GM12865 (cell line): ENCODE results near the gene GTPBP1.

Experiments
- DNase-seq: peaks from one replicate; pipeline ENCODE4 v3.0.0; 2010; ENCODE audit warnings: low read depth
- H3K4me3 ChIP-seq: 2 replicates; pipeline ENCODE4 v1.5.1; 2011; ENCODE audit warnings: mild to moderate bottlenecking, low read depth, low read length, control low read depth
- TF ChIP-seq, protein P1 (sequence below): IDR thresholded peaks from 2 replicates; pipeline ENCODE4 v1.5.1; 2011; ENCODE audit warnings: low read length, control low read depth, low read depth, inconsistent platforms; ENCODE audit not compliant: insufficient read depth; ENCODE audit errors: missing control alignments

GTPBP1 gene

DNA sequence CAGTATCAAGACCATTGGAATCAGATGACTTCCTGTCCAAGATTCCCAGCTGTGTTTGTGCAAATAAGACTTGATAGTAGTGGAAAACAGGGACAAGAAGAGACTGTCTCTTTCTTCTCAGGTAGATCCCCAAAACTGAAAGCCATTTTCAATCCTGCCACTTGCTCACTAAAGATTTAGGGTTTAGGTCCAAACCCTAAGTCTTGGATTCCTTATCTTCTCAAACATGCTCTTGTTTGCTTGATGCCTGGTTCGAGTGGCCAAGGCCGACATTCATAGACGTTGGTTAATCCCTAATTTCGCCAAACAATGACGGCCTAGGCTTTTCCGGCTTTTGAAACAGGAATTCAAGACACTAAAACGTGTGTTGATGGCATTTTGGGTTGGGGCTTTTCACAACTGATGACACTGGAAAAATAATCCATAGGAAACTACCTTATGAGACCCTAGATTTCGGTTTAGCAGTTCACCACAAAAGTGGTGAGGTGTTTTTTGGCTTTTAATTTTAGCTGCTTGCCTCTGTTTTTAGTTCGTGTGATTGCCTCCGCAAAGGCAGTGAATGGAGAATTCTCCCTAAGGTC, 1.0 kb upstream of the GTPBP1 start:
- DNase-seq, result no peak

DNA sequence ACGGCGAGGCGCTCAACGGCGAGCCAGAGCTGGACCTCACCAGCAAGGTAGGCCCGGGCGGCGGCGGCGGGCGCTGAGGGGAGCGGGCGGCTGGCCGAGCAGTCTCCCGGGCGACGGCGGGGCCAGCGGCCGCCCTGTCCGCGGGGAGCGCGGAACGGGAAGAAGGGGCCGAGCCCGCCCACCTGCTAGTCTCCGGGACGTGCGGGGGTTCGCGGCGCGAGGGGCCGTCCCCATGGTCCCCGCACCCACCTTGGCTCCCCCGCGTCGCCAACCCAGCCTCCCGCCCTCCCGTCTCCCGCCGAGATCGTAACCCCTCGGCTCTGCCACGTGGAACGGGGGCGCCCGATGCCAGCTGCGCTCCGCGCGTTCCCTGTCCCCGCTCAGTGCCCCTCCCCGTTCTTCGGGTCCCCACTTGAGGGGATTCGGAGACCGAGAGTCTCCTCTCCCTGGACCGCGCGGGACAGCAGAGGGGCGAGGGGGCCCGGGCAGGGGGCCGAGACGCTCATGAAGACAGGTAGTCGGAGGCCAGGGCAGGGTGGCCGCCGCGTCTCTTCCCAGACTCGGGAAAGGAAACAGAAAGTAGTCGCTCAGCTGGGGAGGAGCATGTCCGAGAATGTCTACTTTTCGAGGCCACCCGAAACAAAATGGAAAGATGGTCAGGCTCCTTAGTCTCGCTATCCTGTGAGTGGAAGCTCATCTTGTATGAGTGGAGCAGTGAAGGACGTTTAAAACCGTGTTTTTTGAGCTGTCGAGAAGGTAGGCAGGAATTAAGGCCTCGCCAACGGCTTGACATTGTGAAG, 557 bp downstream of the GTPBP1 start:
- DNase-seq, result peak; percentile 49
- H3K4me3 ChIP-seq, result peak overlapping the region; percentile 79
- TF ChIP-seq, protein P1, sequence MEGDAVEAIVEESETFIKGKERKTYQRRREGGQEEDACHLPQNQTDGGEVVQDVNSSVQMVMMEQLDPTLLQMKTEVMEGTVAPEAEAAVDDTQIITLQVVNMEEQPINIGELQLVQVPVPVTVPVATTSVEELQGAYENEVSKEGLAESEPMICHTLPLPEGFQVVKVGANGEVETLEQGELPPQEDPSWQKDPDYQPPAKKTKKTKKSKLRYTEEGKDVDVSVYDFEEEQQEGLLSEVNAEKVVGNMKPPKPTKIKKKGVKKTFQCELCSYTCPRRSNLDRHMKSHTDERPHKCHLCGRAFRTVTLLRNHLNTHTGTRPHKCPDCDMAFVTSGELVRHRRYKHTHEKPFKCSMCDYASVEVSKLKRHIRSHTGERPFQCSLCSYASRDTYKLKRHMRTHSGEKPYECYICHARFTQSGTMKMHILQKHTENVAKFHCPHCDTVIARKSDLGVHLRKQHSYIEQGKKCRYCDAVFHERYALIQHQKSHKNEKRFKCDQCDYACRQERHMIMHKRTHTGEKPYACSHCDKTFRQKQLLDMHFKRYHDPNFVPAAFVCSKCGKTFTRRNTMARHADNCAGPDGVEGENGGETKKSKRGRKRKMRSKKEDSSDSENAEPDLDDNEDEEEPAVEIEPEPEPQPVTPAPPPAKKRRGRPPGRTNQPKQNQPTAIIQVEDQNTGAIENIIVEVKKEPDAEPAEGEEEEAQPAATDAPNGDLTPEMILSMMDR, result no peak

More for the DNA sequence above, 1.0 kb upstream of the GTPBP1 start:
- peak overlapping the region; percentile 55 for H3K4me3 ChIP-seq
- TF ChIP-seq, protein P1, result no peak

DNA sequence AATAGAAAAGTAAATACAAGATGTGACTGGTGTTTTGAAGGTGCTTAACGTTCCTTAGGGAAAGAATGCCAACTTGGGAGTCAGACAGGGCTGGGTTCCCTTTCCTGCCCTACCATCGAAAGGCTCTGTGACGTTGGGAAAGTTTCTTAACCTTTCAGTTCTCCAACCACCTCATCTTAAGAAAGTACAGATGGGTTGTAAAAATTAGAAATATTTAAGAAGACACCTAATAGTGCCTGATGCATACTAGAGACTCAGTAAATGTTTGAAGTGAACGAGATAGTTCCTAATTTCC, 1.1 kb downstream of the GTPBP1 start:
- DNase-seq, result no peak
- peak overlapping the region; percentile 79 for H3K4me3 ChIP-seq
- TF ChIP-seq, protein P1, result no peak

DNA sequence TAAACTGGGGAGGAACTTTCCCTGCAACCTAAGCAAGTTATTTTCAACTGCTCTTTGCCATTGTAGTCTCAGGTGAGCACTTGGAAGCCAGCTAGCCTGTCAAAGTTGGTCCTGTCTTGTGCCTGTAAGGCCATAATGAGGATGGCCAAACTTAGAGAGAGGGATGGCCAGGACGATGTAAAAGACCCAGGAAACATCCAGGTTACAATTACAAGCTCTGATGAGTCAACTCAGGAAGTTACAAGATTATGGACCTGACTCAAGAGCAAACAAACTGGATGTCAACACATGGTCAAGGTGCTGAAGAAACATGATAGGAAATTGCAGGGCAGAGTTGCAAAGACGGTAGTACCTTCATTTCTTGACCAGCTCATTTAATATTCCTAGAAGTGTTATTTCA, 1.6 kb downstream of the GTPBP1 start:
- H3K4me3 ChIP-seq, result peak overlapping the region; percentile 79
- peak; percentile 33 for DNase-seq
- TF ChIP-seq, protein P1, result no peak

DNA sequence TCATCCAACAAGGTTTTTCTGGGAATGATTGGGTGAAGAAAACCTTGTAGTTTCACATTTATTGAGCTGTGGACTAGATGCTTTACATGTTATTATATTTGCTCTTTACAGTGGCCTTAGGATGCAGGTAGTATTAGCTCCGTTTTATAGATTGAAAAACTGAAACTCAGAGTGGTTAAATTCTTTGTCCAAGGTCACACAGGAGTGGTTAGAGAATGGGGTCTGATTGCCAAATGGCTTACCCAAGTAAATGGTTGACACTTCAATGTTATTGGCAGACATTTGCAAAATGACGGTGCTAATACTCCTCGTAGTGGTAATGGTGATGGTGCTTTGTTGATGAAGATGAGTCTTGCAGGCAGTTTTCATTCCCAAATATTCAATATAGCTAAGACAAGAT, 2.2 kb downstream of the GTPBP1 start:
- peak overlapping the region; percentile 79 for H3K4me3 ChIP-seq
- TF ChIP-seq, protein P1, result no peak
- no peak for DNase-seq

DNA sequence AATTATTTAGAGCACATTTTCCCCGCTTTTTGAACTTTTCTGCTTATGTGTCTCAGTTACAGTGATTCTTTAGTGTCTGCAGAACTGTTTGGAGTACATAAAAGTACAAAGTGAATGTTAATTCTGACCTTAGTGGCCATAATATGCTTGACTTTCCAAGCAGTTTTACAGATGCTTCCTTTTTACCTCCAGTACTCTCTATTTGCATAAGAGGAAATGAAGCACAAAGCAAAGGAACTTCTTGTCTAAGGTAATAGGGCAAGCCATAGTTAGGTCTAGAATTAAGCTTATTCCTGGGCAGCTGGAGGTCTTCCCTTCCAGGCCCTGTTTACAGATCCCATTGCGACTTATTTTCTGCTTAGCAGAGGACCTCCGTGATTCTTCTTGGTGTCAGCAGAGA, 3.6 kb downstream of the GTPBP1 start:
- DNase-seq, result no peak
- no peak overlapping the region for H3K4me3 ChIP-seq
- TF ChIP-seq, protein P1, result no peak
